Inferior parietal cortex (tissue), 1 donor: ENCODE data around the gene PLEKHA1.
A peak's percentile ranks its signal among the peaks of the same experiment; 100 is the strongest.

Experiments used
- DNase-seq: peaks from one replicate; pipeline ENCODE4 v3.0.0-alpha.2; 2016; ENCODE audit errors: extremely low spot score

The PLEKHA1 gene

GRCh38 chr10:122374237-122374858, at the start of gene PLEKHA1:
Gene PLEKHA1 (plus strand): TSS chr10:122374708. CDS start chr10:122393201, 18,493 bp downstream.
- peak; percentile 93 for DNase-seq

- no peak for DNase-seq
These were observed 49.3 kb upstream of the PLEKHA1 start for GRCh38 chr10:122325235-122325634.

GRCh38 chr10:122326385-122326784, 48.1 kb upstream of the PLEKHA1 start:
- DNase-seq = no peak

GRCh38 chr10:122326806-122327205, 47.7 kb upstream of the PLEKHA1 start:
- DNase-seq = no peak

GRCh38 chr10:122327237-122328206, 47.0 kb upstream of the PLEKHA1 start:
- no peak for DNase-seq

GRCh38 chr10:122328676-122329075, 45.8 kb upstream of the PLEKHA1 start:
- DNase-seq = no peak

- DNase-seq = no peak
These were observed 45.1 kb upstream of the PLEKHA1 start for GRCh38 chr10:122329416-122329815.

GRCh38 chr10:122331100-122331499, 43.4 kb upstream of the PLEKHA1 start:
- no peak for DNase-seq

GRCh38 chr10:122331615-122332446, 42.7 kb upstream of the PLEKHA1 start:
- DNase-seq = peak; percentile 62

GRCh38 chr10:122333037-122333436, 41.5 kb upstream of the PLEKHA1 start:
- DNase-seq = no peak

- no peak for DNase-seq
These were observed 38.2 kb upstream of the PLEKHA1 start for GRCh38 chr10:122336332-122336731.

GRCh38 chr10:122336961-122337360, 37.5 kb upstream of the PLEKHA1 start:
- DNase-seq = no peak

- no peak for DNase-seq
These were observed 35.7 kb upstream of the PLEKHA1 start for GRCh38 chr10:122338609-122339441.

- no peak for DNase-seq
These were observed 33.2 kb upstream of the PLEKHA1 start for GRCh38 chr10:122341141-122341810.

- peak; percentile 91 for DNase-seq
These were observed 32.0 kb upstream of the PLEKHA1 start for GRCh38 chr10:122342293-122343134.

GRCh38 chr10:122343135-122343800, 31.2 kb upstream of the PLEKHA1 start:
- no peak for DNase-seq

GRCh38 chr10:122343936-122344335, 30.6 kb upstream of the PLEKHA1 start:
- no peak for DNase-seq

GRCh38 chr10:122344741-122345258, 29.7 kb upstream of the PLEKHA1 start:
- DNase-seq = peak; percentile 43
